GOT3 (cell line): ENCODE results near the gene EPGN.

ENCODE experiments used
- DNase-seq: peaks from one replicate; lab custom pipeline; 2025; ENCODE audit warnings: mixed read lengths; lab: John Stamatoyannopoulos, UW

The EPGN gene

GRCh38 chr4:74308215-74308614 lies at the start of gene EPGN:
EPGN (plus strand) TSS chr4:74308470; CDS start chr4:74308534, 64 bp downstream.
- DNase-seq: no peak

- DNase-seq: no peak
Measured at GRCh38 chr4:74258963-74259362, 49.3 kb upstream of the EPGN start.

GRCh38 chr4:74260036-74260435 lies 48.2 kb upstream of the EPGN start:
- DNase-seq: no peak

- no peak for DNase-seq
Measured at GRCh38 chr4:74262522-74262921, 45.7 kb upstream of the EPGN start.

- DNase-seq: no peak
Measured at GRCh38 chr4:74263551-74263950, 44.7 kb upstream of the EPGN start.

- no peak for DNase-seq
Measured at GRCh38 chr4:74266081-74266480, 42.2 kb upstream of the EPGN start.

GRCh38 chr4:74267998-74268606 lies 40.2 kb upstream of the EPGN start:
- DNase-seq: no peak

GRCh38 chr4:74268643-74269042 lies 39.6 kb upstream of the EPGN start:
- no peak for DNase-seq

GRCh38 chr4:74278490-74278889 lies 29.8 kb upstream of the EPGN start:
- no peak for DNase-seq

GRCh38 chr4:74279716-74280115 lies 28.6 kb upstream of the EPGN start:
- DNase-seq: no peak

- DNase-seq: no peak
Measured at GRCh38 chr4:74282926-74283325, 25.3 kb upstream of the EPGN start.

- peak; percentile 1 for DNase-seq
Measured at GRCh38 chr4:74283614-74284013, 24.7 kb upstream of the EPGN start.

- no peak for DNase-seq
Measured at GRCh38 chr4:74284053-74284452, 24.2 kb upstream of the EPGN start.

- DNase-seq: no peak
Measured at GRCh38 chr4:74287164-74287563, 21.1 kb upstream of the EPGN start.

- no peak for DNase-seq
Measured at GRCh38 chr4:74287791-74288190, 20.5 kb upstream of the EPGN start.

- no peak for DNase-seq
Measured at GRCh38 chr4:74291471-74291870, 16.8 kb upstream of the EPGN start.

- no peak for DNase-seq
Measured at GRCh38 chr4:74292111-74292870, 16.0 kb upstream of the EPGN start.

GRCh38 chr4:74293558-74293957 lies 14.7 kb upstream of the EPGN start:
- no peak for DNase-seq

GRCh38 chr4:74294681-74295080 lies 13.6 kb upstream of the EPGN start:
- DNase-seq: no peak

- DNase-seq: no peak
Measured at GRCh38 chr4:74297539-74297938, 10.7 kb upstream of the EPGN start.

- no peak for DNase-seq
Measured at GRCh38 chr4:74304095-74304625, 4.1 kb upstream of the EPGN start.

GRCh38 chr4:74305000-74305399 lies 3.3 kb upstream of the EPGN start:
- DNase-seq: no peak

- DNase-seq: no peak
Measured at GRCh38 chr4:74307170-74307569, 1.1 kb upstream of the EPGN start.

GRCh38 chr4:74309223-74309622 lies 953 bp downstream of the EPGN start:
- no peak for DNase-seq
